Measurements from ENCODE around the gene UFSP1.

Gene UFSP1

GRCh38 chr7:100895701-100895955, 6.1 kb upstream of the UFSP1 start, which contains the start of gene ACHE:
TSS of gene ACHE (minus strand) at chr7:100895888. CDS start at chr7:100894232, 1,656 bp downstream.
- no peak for DNase-seq

GRCh38 chr7:100894860-100895700, 5.6 kb upstream of the UFSP1 start:
- DNase-seq = no peak

GRCh38 chr7:100893910-100894721, 4.6 kb upstream of the UFSP1 start:
- DNase-seq = no peak

GRCh38 chr7:100893318-100893895, 3.9 kb upstream of the UFSP1 start:
- no peak for DNase-seq

DNA sequence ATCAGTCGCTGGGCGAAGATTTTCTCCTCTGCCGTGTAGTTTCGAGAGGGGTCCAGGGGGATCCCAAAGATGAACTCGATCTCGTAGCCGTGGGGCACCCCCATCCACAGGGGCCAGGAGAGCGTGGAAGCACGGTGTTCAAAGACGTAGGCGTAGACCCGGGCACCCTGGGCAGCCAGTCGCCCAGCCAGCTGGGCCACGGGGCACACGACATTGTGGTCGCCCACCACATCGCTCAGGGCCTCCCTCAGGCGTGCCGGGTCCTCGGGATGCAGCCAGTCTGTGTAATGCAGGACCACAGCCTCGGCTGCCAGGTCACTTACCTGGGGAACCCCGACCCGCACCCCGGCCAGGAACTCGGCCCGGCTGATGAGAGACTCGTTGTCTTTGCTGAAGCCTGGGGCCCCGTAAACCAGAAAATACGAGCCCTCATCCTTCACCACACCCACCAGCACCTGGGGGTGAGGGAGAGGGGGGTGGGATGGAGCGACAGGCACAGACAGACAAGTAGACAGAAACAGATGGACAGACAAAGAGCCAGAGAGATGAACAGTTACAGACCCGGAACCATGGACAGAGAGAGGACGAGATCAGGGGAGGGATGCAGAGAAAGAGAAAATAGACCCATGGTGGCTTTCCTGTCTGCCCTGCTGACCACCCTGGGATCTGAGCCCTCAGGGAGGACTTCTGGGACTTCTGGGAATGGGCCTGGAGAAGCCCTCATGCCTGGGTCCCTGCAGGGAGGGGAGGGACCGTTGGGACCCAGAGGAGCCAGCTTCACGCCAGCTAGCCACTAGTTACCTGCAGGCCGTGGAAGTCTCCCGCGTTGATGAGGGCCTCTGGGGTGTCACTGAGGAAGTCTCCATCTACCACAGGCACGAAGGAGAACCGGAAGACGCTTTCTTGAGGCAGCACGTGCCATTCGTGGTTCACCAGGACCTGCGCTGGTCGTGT, 3.1 kb upstream of the UFSP1 start:
- no peak for DNase-seq

GRCh38 chr7:100891568-100892247, 2.2 kb upstream of the UFSP1 start:
- DNase-seq = no peak

DNA sequence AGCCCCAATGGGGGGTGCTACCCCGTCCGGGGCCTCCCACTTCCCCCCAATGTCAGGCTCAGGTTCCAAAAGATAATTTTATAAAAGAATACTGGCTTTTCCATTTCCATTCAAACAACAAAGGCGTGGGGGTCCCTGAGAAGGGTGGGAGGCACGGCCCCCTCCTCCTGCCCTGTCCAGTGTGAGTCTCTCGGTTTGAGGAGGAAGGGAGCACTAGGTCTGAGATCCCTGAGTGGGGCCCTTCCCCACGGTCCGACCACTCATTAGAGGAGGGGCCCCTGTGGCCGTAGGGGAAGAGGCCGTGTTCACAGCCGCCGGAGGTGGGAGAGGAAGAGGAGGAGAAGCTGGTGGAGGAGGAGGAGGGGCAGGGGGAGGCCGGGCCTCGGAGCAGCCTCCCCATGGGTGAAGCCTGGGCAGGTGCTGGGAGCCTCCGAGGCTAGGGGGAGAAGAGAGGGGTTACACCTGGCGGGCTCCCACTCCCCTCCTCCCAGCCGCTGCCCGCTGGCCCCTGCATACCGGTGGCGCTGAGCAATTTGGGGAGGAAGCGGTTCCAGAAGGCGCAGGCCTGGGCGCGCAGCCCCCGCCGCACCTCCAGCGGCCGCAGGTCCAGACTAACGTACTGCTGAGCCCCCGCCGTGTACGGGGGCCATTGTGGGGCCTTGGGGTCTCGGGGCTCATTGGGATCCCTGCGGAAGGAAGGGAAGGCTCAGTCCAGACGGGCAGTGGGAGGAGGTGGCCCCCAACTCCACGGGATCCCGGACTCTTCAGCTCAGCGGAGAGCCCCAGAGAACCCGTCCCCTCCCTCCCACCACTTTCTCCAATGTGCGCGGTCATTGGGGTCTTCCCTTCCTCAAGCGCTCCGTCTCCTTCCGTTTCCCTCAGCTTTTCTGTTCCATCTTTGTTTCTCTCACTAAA, 1.4 kb upstream of the UFSP1 start:
- DNase-seq = no peak

DNA sequence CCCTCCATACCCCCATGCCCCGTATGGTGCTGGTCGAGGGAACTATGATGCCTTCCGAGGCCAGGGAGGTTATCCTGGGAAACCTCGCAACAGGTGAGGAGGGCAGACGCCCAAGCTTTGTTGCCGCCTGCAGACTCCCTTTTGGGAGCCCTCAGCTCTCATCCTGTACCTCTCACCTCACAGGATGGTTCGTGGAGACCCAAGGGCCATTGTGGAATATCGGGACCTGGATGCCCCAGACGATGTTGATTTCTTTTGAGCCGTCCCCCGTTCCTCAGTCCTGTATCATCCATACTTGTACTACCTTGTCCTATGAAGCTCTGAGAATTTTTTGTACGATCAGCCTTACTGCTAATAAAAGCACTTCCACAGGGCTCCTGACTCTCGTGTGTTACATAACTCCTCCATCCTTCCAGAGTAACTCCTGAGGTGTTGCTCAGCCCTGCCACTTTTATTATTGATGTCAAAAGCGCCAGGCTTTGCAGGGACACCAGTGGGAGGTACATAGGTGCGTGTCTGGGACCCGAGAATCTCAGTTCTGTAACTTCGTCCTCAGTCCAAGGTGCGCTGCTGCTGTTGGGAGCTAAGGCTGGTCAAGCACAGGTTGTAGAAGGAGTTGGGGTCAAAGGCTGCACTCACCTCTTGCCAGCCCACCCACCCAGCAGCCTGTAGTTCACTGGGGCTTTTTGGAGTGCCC, 1.1 kb downstream of the UFSP1 start:
- no peak for DNase-seq

- DNase-seq = no peak
Measured at GRCh38 chr7:100887516-100888290, 1.8 kb downstream of the UFSP1 start.

GRCh38 chr7:100886936-100887515, 2.5 kb downstream of the UFSP1 start:
- DNase-seq = no peak

GRCh38 chr7:100886142-100886935, 3.2 kb downstream of the UFSP1 start:
- no peak for DNase-seq

GRCh38 chr7:100885440-100886141, 3.9 kb downstream of the UFSP1 start:
- no peak for DNase-seq

DNA sequence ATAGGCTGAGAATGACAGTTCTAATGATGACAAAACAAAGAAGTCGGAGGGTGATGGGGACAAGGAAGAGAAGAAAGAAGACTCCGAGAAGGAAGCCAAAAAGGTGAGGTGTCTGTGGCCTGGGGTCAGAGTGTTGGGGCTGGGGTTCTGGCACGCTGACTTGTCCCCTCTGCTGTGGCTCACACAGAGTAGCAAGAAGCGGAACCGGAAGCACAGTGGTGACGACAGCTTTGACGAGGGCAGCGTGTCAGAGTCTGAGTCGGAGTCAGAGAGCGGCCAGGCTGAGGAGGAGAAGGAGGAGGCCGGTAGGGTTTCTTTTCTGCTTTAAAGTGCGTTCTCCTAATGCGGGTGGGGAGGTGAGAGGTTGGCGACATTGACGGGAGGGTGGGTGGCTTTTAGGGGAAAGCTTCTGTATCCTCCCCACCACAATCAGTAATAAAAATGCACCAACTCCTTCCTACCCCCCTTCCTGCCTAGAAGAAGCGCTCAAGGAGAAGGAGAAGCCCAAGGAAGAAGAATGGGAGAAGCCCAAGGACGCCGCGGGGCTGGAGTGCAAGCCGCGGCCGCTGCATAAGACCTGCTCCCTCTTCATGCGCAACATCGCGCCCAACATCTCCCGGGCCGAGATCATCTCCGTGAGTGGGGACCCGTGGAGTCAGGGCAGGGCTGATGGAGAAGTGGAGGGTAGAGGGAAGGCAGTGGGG, 4.6 kb downstream of the UFSP1 start:
- DNase-seq = no peak

GRCh38 chr7:100882785-100883526, 6.6 kb downstream of the UFSP1 start:
- no peak for DNase-seq

- DNase-seq = no peak
Measured at GRCh38 chr7:100882201-100882600, 7.3 kb downstream of the UFSP1 start.

- no peak for DNase-seq
Measured at GRCh38 chr7:100881136-100881535, 8.4 kb downstream of the UFSP1 start.
